NCI-H1092 treated with DMSO at 0.1 percent for 48 hours (cell line): ENCODE measurements around the gene SET.
A peak's percentile ranks its signal among the peaks of the same experiment; 100 is the strongest.

Source experiments
- DNase-seq: peaks from one replicate; lab custom pipeline; 2025; lab: John Stamatoyannopoulos, UW

Gene SET

DNA sequence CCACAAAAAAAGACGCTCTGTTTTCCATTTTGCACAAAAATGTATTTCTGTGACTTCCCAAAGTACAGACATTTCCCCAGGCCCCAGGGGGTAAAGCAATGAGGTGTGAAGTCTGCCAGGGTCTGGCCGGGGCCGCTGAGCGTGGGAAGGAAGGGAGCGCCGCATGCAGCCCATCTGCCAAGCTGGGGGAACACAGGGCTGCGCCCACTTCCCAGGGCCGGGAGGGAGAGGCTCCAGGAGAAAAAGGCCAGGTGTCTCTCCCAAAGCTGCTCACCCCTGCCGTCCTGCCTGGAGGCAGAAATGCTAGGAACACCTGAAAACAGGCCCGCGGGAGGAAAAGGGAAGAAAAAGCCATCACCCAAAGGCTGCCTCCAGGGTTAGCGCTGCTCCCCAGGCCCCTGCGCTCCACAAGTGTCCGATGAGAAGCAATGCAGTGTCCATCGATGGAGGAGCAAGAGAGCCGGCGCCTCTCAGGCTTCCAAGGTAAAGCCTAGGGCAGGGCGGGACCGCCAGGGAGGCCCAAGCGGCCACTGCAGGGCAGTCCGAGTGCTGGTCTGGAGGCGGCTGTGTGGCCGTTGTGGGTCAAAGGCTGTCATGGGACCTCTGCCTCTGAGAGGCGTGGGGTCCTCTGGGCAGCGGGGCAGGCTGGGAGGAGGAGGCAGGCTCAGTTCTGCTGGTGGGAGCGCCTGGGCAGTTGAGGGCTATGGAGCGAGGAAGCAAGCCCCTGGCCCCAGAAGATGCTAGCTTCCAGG, 40.9 kb downstream of the SET start:
- DNase-seq = no peak

DNA sequence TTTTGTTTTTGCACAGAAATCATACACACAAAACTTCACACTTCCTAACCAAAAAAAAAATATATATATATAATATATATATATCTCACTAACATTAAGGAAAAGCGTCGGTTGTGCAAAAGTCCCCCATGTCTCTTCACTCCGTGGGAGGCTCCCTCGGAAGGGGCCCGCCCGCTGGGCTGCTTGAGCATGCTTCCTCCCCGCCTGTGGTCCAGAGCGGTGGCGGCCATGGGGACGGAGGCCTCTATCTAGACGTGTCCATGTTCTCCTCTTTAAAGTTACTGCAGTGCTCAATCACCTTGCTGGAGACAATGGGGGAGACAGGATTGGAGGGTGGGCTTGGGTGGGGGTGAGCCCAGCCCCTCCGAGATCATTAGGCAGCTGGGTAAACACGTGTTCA, 42.1 kb downstream of the SET start:
- DNase-seq = no peak

- no peak for DNase-seq
Measured at GRCh38 chr9:128731691-128732090, 42.7 kb downstream of the SET start.

GRCh38 chr9:128732576-128732975, 43.6 kb downstream of the SET start:
- DNase-seq = no peak

- peak; percentile 77 for DNase-seq
Measured at GRCh38 chr9:128733256-128733655, 44.2 kb downstream of the SET start.

DNA sequence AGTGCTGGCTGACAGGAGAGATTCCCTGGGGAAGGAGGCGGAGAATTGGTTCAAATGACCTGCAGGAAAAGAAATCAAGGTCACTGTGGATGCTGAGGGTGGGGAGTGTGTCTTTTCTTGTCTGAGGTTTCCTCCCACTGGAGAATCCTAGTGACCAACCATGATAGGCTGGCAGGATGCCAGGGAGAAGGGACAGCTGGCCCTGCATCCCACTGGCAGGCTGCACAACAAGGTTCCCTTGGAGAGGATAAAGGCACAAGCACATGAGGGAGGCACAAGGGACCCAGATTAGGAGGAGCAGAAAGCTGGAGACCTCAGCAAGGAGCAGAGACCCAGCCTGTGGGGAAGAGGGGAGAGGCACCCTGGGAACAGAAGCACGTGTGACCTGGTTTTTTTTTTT, 46.4 kb downstream of the SET start:
- no peak for DNase-seq

DNA sequence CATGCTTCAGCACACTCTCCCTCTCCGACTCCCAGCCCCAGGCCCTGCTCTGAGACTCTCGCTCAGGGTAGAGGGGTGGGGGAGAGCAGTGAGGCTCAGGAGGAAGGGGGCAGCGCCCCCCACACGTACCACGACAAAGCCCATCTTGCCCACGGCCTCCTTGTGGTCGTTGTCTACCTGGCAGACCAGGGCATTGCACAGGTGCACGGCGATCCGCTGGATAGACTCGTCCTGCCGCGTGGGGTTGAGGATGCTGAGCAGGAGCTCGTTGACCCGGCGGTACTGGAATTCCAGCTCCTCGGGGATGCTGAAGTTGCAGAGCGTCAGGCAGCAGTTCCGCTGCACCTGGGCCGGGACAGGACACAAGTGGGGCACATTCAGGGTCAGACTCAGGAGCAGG, 53.4 kb downstream of the SET start:
- DNase-seq = no peak

- no peak for DNase-seq
Measured at GRCh38 chr9:128743421-128743820, 54.4 kb downstream of the SET start.
